Activated T-cell treated with anti-CD3 and anti-CD28 coated beads, Interleukin-2, amount 50 U/mL, for 24 hours (primary cell): ENCODE results near the gene TPM3.
"Not testable (repeated sequence)": the region's sequence is repeated elsewhere in the genome, so short reads cannot be mapped to it uniquely, and the experiment has no call there.

Experiments
- DNase-seq: peaks from one replicate; pipeline ENCODE4 v3.0.0-alpha.2; 2020
- H3K27ac Mint-ChIP-seq: 2 replicates; pipeline ENCODE4 v1.8.0; 2020; ENCODE audit warnings: mild to moderate bottlenecking, mixed read lengths
- H3K27me3 Mint-ChIP-seq: 2 replicates; pipeline ENCODE4 v1.8.0; 2020; ENCODE audit warnings: mixed read lengths
- H3K36me3 Mint-ChIP-seq: 2 replicates; pipeline ENCODE4 v1.8.0; 2020; ENCODE audit warnings: low read depth, mixed read lengths
- H3K4me1 Mint-ChIP-seq: 2 replicates; pipeline ENCODE4 v1.8.0; 2020; ENCODE audit warnings: low read depth, mixed read lengths
- H3K4me3 Mint-ChIP-seq: 2 replicates; pipeline ENCODE4 v1.8.0; 2020; ENCODE audit warnings: mild to moderate bottlenecking, moderate library complexity, mixed read lengths
- H3K9me3 Mint-ChIP-seq: 2 replicates; pipeline ENCODE4 v1.8.0; 2020; ENCODE audit warnings: mixed read lengths

The TPM3 gene

DNA sequence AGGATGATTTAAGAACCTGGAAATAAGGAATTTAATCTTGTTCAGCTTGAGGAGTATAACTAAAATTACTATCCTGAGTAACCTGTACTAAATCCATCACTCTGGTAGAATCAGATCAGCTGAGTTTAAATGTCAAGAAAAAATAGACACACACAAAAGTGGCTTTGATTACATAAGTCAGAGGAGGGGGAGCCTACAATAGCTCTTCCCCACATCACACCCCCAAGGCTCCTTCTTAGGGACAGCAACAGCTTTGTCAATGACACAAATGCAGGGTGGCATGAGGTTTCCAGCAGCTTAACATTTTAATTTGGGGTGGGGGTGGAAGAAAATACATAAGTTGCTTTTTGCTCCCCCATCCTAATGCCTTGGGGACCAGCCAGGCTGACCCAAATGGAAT, 24.4 kb downstream of the TPM3 start:
- Mint-ChIP-seq H3K27me3 (no peaks in the 10 kb centered on the region), H3K27ac (peak overlapping the region; percentile 48), H3K4me1 (peaks cover 65% of the 10 kb centered on the region), H3K36me3 (peaks cover 100% of the 10 kb centered on the region), H3K9me3 (no peaks in the 10 kb centered on the region), H3K4me3 (no peak overlapping the region)
- no peak for DNase-seq

DNA sequence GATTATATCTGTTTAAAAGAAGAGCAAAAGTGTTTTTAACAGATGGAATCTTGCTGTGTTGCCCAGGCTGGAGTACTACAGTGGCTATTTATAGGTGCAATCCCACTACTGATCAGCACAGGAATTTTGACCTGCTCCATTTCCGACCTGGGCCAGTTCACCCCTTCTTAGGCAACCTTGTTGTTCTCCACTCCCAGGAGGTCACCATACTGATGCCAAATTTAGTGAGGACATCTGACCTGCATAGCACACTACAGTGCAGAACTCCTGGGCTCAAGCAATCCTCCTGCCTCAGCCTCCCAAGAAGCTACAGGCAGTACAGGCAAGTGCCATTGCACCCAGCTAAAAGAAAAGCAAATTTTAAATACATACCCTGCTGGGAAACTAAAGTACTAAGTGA, 25.7 kb downstream of the TPM3 start:
- peaks cover 60% of the 10 kb centered on the region for H3K4me1 Mint-ChIP-seq
- no peak for DNase-seq
- peaks cover 100% of the 10 kb centered on the region for H3K36me3 Mint-ChIP-seq
- H3K27ac Mint-ChIP-seq = peak overlapping the region; percentile 40
- no peak overlapping the region for H3K4me3 Mint-ChIP-seq
- no peaks in the 10 kb centered on the region for H3K9me3 Mint-ChIP-seq
- no peaks in the 10 kb centered on the region for H3K27me3 Mint-ChIP-seq

DNA sequence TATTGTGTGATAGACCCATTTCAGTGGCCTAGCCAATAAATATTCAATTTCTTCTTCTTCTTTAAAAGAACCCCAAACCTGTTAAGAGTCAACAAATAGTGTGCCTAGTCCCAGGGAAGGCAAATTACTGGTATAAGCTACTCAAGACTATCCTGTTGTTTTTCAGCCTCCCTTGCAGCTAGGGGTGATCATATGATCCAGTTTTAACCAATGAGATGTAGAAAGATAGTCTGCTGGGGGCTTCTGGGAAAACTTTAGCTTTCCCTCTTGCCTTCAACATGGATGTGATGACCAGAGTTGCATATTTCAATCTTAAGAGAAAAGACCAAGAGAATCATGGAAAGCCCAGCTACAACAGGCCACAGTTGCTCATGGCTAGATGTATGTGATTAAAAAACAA, 32.3 kb downstream of the TPM3 start:
- peak overlapping the region; percentile 21 for H3K4me3 Mint-ChIP-seq
- peaks cover 99% of the 10 kb centered on the region for H3K36me3 Mint-ChIP-seq
- peaks cover 12% of the 10 kb centered on the region for H3K9me3 Mint-ChIP-seq
- H3K27ac Mint-ChIP-seq = peak overlapping the region; percentile 51
- no peaks in the 10 kb centered on the region for H3K27me3 Mint-ChIP-seq
- no peak for DNase-seq
- peaks cover 83% of the 10 kb centered on the region for H3K4me1 Mint-ChIP-seq

DNA sequence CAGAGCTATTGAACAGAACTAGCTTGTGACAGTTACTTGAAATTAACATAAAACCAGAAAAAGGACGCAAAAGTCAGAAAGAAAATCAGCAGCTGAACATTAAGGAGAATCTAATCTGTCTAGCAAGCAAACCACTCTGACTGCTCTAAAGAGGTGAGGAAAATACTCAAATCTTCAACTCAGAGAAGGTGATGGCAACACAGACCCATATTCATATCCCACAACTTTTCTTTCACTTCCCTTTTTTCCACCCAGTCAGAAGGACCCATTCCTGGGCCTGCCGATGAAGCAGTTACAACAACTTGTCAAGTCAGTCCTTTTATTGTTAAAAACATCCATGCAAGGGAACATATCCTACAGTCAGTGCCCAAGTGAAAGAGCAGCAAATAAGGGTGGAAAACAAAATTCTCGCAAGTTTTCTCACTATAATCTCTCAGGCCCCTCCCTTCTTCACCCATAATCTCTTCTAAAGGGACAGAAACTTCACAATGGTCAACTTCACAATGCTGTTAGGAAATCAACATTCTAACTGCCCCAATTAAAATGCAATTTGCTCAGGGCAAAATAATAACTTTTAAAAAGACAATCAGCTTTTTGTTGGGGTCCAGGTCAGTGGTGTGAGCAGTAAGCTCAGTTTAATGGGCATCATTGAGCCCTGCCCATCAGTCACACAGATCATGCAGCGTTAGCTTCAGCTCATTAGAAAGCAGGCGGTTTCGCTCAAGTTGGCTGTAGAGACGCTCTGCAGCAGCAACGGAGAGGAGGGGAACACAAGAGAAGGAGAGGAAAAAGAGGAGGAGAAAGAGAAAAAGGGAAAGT, 33.4 kb downstream of the TPM3 start:
- peaks cover 99% of the 10 kb centered on the region for H3K36me3 Mint-ChIP-seq
- no peaks in the 10 kb centered on the region for H3K27me3 Mint-ChIP-seq
- peaks cover 12% of the 10 kb centered on the region for H3K9me3 Mint-ChIP-seq
- H3K4me1 Mint-ChIP-seq = peaks cover 86% of the 10 kb centered on the region
- DNase-seq = no peak
- peak overlapping the region; percentile 61 for H3K4me3 Mint-ChIP-seq
- H3K27ac Mint-ChIP-seq = peak overlapping the region; percentile 89

DNA sequence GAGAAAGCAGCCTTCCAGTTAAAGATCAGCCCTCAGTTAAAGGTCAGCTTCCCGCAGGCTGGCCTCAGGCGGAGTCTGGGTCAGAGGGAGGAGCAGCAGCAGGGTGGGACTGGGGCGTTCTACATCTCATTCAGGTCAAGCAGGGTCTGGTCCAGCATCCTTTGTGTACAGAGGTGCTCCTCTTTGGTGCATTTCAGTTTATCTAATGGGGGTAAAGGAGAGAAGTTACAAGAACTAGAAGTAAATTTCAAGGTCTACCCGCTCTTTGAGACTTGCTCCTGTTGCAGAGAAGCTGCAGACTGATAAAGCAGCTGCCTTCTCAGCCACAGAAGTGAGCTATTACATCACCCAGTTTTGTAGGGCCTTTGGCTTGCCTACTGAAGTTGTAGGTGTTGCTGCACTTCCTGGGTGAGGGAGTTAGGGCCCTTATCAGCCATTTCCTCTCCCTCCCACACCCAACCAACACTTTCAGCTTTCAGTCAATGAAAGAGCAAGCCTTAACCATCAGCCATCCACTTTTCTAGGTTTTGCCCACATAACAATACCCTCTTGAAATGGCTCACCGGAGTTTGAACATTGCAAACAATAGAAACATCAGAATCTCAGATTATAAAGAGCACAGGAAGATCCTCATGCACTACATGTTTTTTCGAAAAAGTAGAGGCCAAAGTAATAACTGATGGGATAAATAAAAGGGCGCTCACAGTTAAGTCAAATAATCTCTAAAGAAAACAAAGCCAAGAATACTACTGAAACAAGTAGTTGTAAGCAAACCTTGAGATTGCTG, 34.2 kb downstream of the TPM3 start:
- Mint-ChIP-seq H3K4me1 (peaks cover 82% of the 10 kb centered on the region), H3K9me3 (peaks cover 12% of the 10 kb centered on the region), H3K36me3 (peaks cover 93% of the 10 kb centered on the region), H3K27me3 (no peaks in the 10 kb centered on the region), H3K27ac (peak overlapping the region; percentile 89), H3K4me3 (peak overlapping the region; percentile 61)
- DNase-seq = peak; percentile 54

DNA sequence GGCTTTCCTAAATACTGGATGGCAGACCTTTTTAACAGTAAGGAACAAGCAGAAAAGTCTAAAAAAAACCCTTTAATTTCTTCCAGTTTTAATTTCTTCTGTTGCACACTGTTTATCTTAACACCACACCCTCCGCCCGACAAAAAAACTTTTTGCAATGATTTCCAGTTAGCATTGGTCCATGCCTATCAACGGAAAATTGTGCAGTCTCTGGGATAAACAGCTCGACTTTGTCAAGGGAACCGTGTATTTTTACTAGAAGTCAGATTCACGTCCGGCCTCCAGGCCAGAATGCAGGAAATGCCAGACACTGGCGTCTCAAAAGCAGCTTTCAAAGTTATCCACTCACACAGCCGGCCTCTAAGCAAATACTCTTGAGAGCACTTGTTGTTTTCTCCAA, 36.6 kb downstream of the TPM3 start:
- H3K9me3 Mint-ChIP-seq = peaks cover 6% of the 10 kb centered on the region
- H3K27ac Mint-ChIP-seq = peak overlapping the region; percentile 84
- DNase-seq = no peak
- no peaks in the 10 kb centered on the region for H3K27me3 Mint-ChIP-seq
- peaks cover 71% of the 10 kb centered on the region for H3K36me3 Mint-ChIP-seq
- peaks cover 70% of the 10 kb centered on the region for H3K4me1 Mint-ChIP-seq
- no peak overlapping the region for H3K4me3 Mint-ChIP-seq

GRCh38 chr1:154154534-154155191, 37.2 kb downstream of the TPM3 start, which contains the start of gene NUP210L:
Gene NUP210L (minus strand): TSS chr1:154155073.
- no peak for DNase-seq
- Mint-ChIP-seq H3K9me3 (peaks cover 3% of the 10 kb centered on the region), H3K4me1 (peaks cover 66% of the 10 kb centered on the region), H3K27ac (peak within 1 kb of the TSS; percentile 84), H3K4me3 (no peak within 1 kb of the TSS), H3K36me3 (peaks cover 65% of the 10 kb centered on the region), H3K27me3 (no peaks in the 10 kb centered on the region)

DNA sequence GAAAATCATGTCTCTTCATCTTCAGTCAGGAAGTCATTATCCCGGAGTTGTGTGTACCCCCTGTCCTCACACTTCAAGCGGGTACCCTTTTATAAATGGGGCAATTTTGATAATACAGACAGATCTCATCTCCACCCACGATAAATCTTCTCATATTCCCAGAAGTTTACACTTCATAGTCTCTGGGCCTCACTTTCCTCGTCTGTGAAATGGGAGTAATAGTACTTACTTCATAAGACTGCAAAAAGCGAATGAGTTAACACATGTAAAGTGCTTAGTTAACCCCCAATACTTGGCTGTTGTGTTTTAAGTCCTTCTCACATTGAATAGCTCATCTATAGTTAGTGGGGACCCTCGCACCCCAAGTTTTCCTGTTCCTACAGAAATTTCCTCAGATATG, 37.8 kb downstream of the TPM3 start:
- Mint-ChIP-seq H3K9me3 (no peaks in the 10 kb centered on the region), H3K27ac (peak overlapping the region; percentile 4), H3K36me3 (peaks cover 59% of the 10 kb centered on the region), H3K27me3 (no peaks in the 10 kb centered on the region), H3K4me1 (peaks cover 62% of the 10 kb centered on the region), H3K4me3 (no peak overlapping the region)
- no peak for DNase-seq

GRCh38 chr1:154151311-154151710, 40.6 kb downstream of the TPM3 start:
- no peak for DNase-seq
- H3K4me1 Mint-ChIP-seq = peaks cover 44% of the 10 kb centered on the region
- H3K27ac Mint-ChIP-seq = no peak overlapping the region

GRCh38 chr1:154148807-154149206, 43.1 kb downstream of the TPM3 start:
- peak overlapping the region; percentile 9 for H3K27ac Mint-ChIP-seq
- peaks cover 7% of the 10 kb centered on the region for H3K36me3 Mint-ChIP-seq
- H3K4me1 Mint-ChIP-seq = peaks cover 23% of the 10 kb centered on the region
- H3K27me3 Mint-ChIP-seq = no peaks in the 10 kb centered on the region
- no peaks in the 10 kb centered on the region for H3K9me3 Mint-ChIP-seq
- DNase-seq = no peak
- H3K4me3 Mint-ChIP-seq = no peak overlapping the region

More at GRCh38 chr1:154151311-154151710, 40.6 kb downstream of the TPM3 start:
- Mint-ChIP-seq H3K9me3 (no peaks in the 10 kb centered on the region), H3K4me3 (no peak overlapping the region), H3K27me3 (no peaks in the 10 kb centered on the region), H3K36me3 (peaks cover 32% of the 10 kb centered on the region)

- H3K27ac Mint-ChIP-seq, H3K9me3 Mint-ChIP-seq, DNase-seq, H3K27me3 Mint-ChIP-seq, H3K4me3 Mint-ChIP-seq, H3K36me3 Mint-ChIP-seq: not testable (repeated sequence)
- H3K4me1 Mint-ChIP-seq = peaks cover 15% of the 10 kb centered on the region
Measured at GRCh38 chr1:154147505-154147904, 44.4 kb downstream of the TPM3 start.

DNA sequence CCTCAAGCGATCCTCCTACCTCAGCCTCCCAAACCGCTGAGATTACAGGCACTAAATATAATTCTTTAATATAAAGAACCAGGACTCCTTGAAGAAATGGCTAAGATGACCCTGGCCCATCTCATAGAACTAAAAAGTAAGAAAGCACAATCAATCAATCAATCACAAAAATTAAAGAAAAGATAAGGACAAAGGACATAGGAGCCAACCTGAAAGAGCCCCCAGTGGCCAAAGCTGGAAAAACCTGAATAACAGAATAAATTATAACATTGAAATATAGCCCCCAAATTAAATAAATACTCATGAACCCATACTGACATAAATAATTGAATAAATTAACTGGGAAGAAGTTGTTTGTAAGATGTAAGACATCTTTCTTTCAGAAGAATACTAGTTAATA, 45.9 kb downstream of the TPM3 start:
- Mint-ChIP-seq H3K27me3 (no peaks in the 10 kb centered on the region), H3K4me1 (peaks cover 13% of the 10 kb centered on the region)

DNA sequence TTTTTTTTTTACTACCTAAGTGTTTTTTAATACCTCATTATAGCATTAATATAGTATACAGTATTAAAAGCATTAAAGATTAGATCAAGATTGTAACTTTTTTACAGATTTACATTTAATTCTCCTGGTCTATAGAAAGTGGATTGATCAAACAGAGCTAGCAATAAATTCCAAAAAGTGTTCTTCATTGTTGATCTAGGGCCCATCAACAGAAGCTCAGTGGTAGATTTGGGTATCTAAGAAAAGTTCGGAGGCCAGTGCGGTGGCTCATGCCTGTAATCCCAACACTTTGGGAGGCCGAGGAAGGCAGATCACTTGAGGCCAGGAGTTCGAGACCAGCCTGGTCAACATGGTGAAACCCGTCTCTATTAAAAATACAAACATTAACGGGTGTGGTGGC, 49.5 kb downstream of the TPM3 start:
- peaks cover 11% of the 10 kb centered on the region for H3K4me1 Mint-ChIP-seq
- no peak for DNase-seq
- H3K4me3 Mint-ChIP-seq = no peak overlapping the region
- no peaks in the 10 kb centered on the region for H3K36me3 Mint-ChIP-seq
- no peaks in the 10 kb centered on the region for H3K9me3 Mint-ChIP-seq
- no peak overlapping the region for H3K27ac Mint-ChIP-seq
- no peaks in the 10 kb centered on the region for H3K27me3 Mint-ChIP-seq

More for the DNA sequence above, 45.9 kb downstream of the TPM3 start:
- no peaks in the 10 kb centered on the region for H3K9me3 Mint-ChIP-seq
- H3K27ac Mint-ChIP-seq = no peak overlapping the region
- H3K4me3 Mint-ChIP-seq = no peak overlapping the region
- no peaks in the 10 kb centered on the region for H3K36me3 Mint-ChIP-seq
- no peak for DNase-seq

DNA sequence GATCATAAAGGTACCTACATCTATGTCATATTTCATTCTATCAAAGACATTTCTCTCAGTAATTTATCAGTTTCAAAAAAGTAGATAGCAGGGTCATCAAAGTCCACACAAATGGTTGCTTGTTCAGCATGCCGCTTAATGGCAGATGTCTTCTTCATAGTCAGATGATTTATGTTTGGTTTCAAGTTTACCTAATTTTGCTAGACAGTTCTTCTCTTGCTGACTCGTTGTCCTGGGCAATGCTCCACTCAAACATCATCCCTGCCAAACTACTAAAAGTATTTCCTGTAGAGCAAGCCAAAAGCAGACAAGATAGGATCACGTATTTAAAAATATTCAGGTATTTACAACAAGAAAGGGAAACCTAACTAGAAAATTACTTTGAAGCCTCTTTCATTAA, 50.7 kb downstream of the TPM3 start:
- Mint-ChIP-seq H3K9me3 (no peaks in the 10 kb centered on the region), H3K27ac (no peak overlapping the region), H3K4me1 (peaks cover 11% of the 10 kb centered on the region), H3K4me3 (no peak overlapping the region), H3K36me3 (no peaks in the 10 kb centered on the region), H3K27me3 (no peaks in the 10 kb centered on the region)
- DNase-seq = no peak
